Measurements from ENCODE around the gene ZC3H4.
"Not testable (repeated sequence)": the region's sequence is repeated elsewhere in the genome, so short reads cannot be mapped to it uniquely, and the experiment has no call there.

The ZC3H4 gene

GRCh38 chr19:47109177-47109540 lies 4.4 kb downstream of the ZC3H4 start:
- Histone ChIP-seq H3K27me3 (ENCODE audit: control insufficient read depth in 5 of 5, insufficient read depth in 4 of 5, low read length in 5 of 5) (no peaks in the 10 kb centered on the region), H3K36me3 (ENCODE audit: control insufficient read depth in 5 of 5, insufficient read depth in 5 of 5, low read length in 5 of 5) (peaks cover 0 to 8% (median 0%) of the 10 kb centered on the region in 5 donors), H3K4me1 (ENCODE audit: control insufficient read depth in 5 of 5, insufficient read depth in 5 of 5, low read length in 5 of 5) (peaks cover 13 to 58% (median 53%) of the 10 kb centered on the region in 5 donors), H3K9ac (ENCODE audit: low read length in 5 of 5) (peak overlapping the region in 1 of 5 donors; percentile 27), H3K27ac (ENCODE audit: low read depth, low read length) (peak overlapping the region; percentile 100), H3K9me3 (ENCODE audit: control insufficient read depth in 5 of 5, low read length in 5 of 5) (no peaks in the 10 kb centered on the region), H3K4me3 (ENCODE audit: low read depth in 1 of 5, low read length in 5 of 5) (peak overlapping the region in 4 of 5 donors; percentile 90 to 96 (median 94))

- Histone ChIP-seq H3K4me1 (ENCODE audit: control insufficient read depth in 5 of 5, insufficient read depth in 5 of 5, low read length in 5 of 5) (peaks cover 9 to 54% (median 47%) of the 10 kb centered on the region in 5 donors), H3K27ac (ENCODE audit: low read depth, low read length) (peak overlapping the region; percentile 39), H3K27me3 (ENCODE audit: control insufficient read depth in 5 of 5, insufficient read depth in 4 of 5, low read length in 5 of 5) (no peaks in the 10 kb centered on the region), H3K36me3 (ENCODE audit: control insufficient read depth in 5 of 5, insufficient read depth in 5 of 5, low read length in 5 of 5) (peaks cover 0 to 8% (median 0%) of the 10 kb centered on the region in 5 donors), H3K4me3 (ENCODE audit: low read depth in 1 of 5, low read length in 5 of 5) (no peak overlapping the region), H3K9ac (ENCODE audit: low read length in 5 of 5) (no peak overlapping the region), H3K9me3 (ENCODE audit: control insufficient read depth in 5 of 5, low read length in 5 of 5) (no peaks in the 10 kb centered on the region)
Observed at GRCh38 chr19:47107953-47108746, 5.4 kb downstream of the ZC3H4 start.

- H3K27me3 ChIP-seq (ENCODE audit: control insufficient read depth in 5 of 5, insufficient read depth in 4 of 5, low read length in 5 of 5): no peaks in the 10 kb centered on the region
- H3K36me3 ChIP-seq (ENCODE audit: control insufficient read depth in 5 of 5, insufficient read depth in 5 of 5, low read length in 5 of 5): peaks cover 0 to 8% (median 0%) of the 10 kb centered on the region in 5 donors
- no peak overlapping the region for H3K9ac ChIP-seq (ENCODE audit: low read length in 5 of 5)
- peaks cover 8 to 58% (median 54%) of the 10 kb centered on the region in 5 donors for H3K4me1 ChIP-seq (ENCODE audit: control insufficient read depth in 5 of 5, insufficient read depth in 5 of 5, low read length in 5 of 5)
- no peaks in the 10 kb centered on the region for H3K9me3 ChIP-seq (ENCODE audit: control insufficient read depth in 5 of 5, low read length in 5 of 5)
- peak overlapping the region; percentile 18 for H3K27ac ChIP-seq (ENCODE audit: low read depth, low read length)
- no peak overlapping the region for H3K4me3 ChIP-seq (ENCODE audit: low read depth in 1 of 5, low read length in 5 of 5)
Observed at GRCh38 chr19:47107202-47107952, 6.2 kb downstream of the ZC3H4 start.

DNA sequence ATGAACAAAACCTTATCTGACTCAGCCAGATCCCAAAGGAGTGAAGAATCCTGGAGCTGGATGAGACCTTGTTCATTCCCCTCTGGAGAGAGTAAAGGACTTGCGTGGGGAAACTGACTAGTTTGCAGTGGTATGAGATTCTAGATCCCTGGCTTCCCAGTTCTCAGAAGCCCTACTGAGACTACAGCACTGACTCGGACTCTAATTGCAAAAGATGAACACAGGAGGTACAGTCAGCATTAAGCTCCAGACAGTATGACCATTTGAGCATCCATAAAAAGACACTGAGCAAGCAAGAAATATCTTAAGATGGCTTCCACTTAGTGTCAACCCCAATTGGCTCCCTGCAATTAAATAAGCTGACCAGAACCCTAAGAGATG lies 6.8 kb downstream of the ZC3H4 start:
- Histone ChIP-seq H3K4me3 (ENCODE audit: low read depth in 1 of 5, low read length in 5 of 5) (no peak overlapping the region), H3K27ac (ENCODE audit: low read depth, low read length) (peak overlapping the region; percentile 55), H3K27me3 (ENCODE audit: control insufficient read depth in 5 of 5, insufficient read depth in 4 of 5, low read length in 5 of 5) (no peaks in the 10 kb centered on the region), H3K9me3 (ENCODE audit: control insufficient read depth in 5 of 5, low read length in 5 of 5) (no peaks in the 10 kb centered on the region), H3K9ac (ENCODE audit: low read length in 5 of 5) (peak overlapping the region in 1 of 5 donors; percentile 44), H3K36me3 (ENCODE audit: control insufficient read depth in 5 of 5, insufficient read depth in 5 of 5, low read length in 5 of 5) (peaks cover 0 to 8% (median 0%) of the 10 kb centered on the region in 5 donors), H3K4me1 (ENCODE audit: control insufficient read depth in 5 of 5, insufficient read depth in 5 of 5, low read length in 5 of 5) (peaks cover 8 to 63% (median 60%) of the 10 kb centered on the region in 5 donors)

- peaks cover 8 to 59% (median 57%) of the 10 kb centered on the region in 5 donors for H3K4me1 ChIP-seq (ENCODE audit: control insufficient read depth in 5 of 5, insufficient read depth in 5 of 5, low read length in 5 of 5)
- no peaks in the 10 kb centered on the region for H3K27me3 ChIP-seq (ENCODE audit: control insufficient read depth in 5 of 5, insufficient read depth in 4 of 5, low read length in 5 of 5)
- H3K4me3 ChIP-seq (ENCODE audit: low read depth in 1 of 5, low read length in 5 of 5): no peak overlapping the region
- H3K27ac ChIP-seq (ENCODE audit: low read depth, low read length): peak overlapping the region; percentile 55
- peaks cover 0 to 8% (median 0%) of the 10 kb centered on the region in 5 donors for H3K36me3 ChIP-seq (ENCODE audit: control insufficient read depth in 5 of 5, insufficient read depth in 5 of 5, low read length in 5 of 5)
- no peaks in the 10 kb centered on the region for H3K9me3 ChIP-seq (ENCODE audit: control insufficient read depth in 5 of 5, low read length in 5 of 5)
- no peak overlapping the region for H3K9ac ChIP-seq (ENCODE audit: low read length in 5 of 5)
Observed at GRCh38 chr19:47105874-47106273, 7.7 kb downstream of the ZC3H4 start.

GRCh38 chr19:47104680-47105079 lies 8.9 kb downstream of the ZC3H4 start:
- no peaks in the 10 kb centered on the region for H3K9me3 ChIP-seq (ENCODE audit: control insufficient read depth in 5 of 5, low read length in 5 of 5)
- H3K27me3 ChIP-seq (ENCODE audit: control insufficient read depth in 5 of 5, insufficient read depth in 4 of 5, low read length in 5 of 5): no peaks in the 10 kb centered on the region
- no peak overlapping the region for H3K4me3 ChIP-seq (ENCODE audit: low read depth in 1 of 5, low read length in 5 of 5)
- H3K27ac ChIP-seq (ENCODE audit: low read depth, low read length): no peak overlapping the region
- H3K9ac ChIP-seq (ENCODE audit: low read length in 5 of 5): peak overlapping the region in 1 of 5 donors; percentile 44
- peaks cover 0 to 8% (median 0%) of the 10 kb centered on the region in 5 donors for H3K36me3 ChIP-seq (ENCODE audit: control insufficient read depth in 5 of 5, insufficient read depth in 5 of 5, low read length in 5 of 5)
- peaks cover 8 to 47% (median 45%) of the 10 kb centered on the region in 5 donors for H3K4me1 ChIP-seq (ENCODE audit: control insufficient read depth in 5 of 5, insufficient read depth in 5 of 5, low read length in 5 of 5)

DNA sequence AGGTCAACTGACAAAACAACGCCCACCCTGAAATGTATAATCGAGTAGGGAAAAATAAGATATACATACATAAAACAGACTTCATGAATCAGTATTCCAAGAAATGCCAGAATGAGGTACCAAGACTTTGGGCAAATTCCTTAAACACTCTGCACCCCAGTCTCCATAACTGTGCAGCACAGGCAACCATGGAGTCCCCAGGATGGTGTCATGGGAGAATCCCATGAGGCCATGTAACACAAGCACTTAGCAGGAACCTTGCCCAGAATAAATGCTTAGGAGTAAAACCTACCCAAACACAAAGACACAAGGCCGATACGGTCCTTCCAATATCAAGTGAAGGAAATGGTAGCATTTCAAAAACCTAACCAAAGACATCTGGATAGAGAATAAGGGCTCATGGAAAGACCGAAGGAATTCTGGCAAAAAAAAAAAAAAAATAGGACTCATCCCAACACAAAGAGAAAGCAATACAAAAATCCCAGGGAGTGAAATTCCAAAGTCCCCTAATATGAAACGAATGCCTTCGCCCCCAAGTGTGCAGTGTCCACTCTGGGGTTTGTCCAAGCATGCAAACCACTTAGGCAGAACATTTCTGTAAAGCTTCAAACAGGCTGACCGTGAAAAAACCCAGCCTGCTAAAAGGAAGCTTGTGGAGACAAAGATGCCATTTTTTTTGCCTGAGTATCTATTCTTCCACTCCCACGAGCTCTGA lies 11.1 kb downstream of the ZC3H4 start:
- Histone ChIP-seq H3K4me3 (ENCODE audit: low read depth in 1 of 5, low read length in 5 of 5) (no peak overlapping the region), H3K9ac (ENCODE audit: low read length in 5 of 5) (peak overlapping the region in 1 of 5 donors; percentile 50), H3K36me3 (ENCODE audit: control insufficient read depth in 5 of 5, insufficient read depth in 5 of 5, low read length in 5 of 5) (peaks cover 0 to 8% (median 0%) of the 10 kb centered on the region in 5 donors), H3K9me3 (ENCODE audit: control insufficient read depth in 5 of 5, low read length in 5 of 5) (no peaks in the 10 kb centered on the region), H3K4me1 (ENCODE audit: control insufficient read depth in 5 of 5, insufficient read depth in 5 of 5, low read length in 5 of 5) (peaks cover 9 to 54% (median 44%) of the 10 kb centered on the region in 5 donors), H3K27me3 (ENCODE audit: control insufficient read depth in 5 of 5, insufficient read depth in 4 of 5, low read length in 5 of 5) (no peaks in the 10 kb centered on the region), H3K27ac (ENCODE audit: low read depth, low read length) (no peak overlapping the region)

DNA sequence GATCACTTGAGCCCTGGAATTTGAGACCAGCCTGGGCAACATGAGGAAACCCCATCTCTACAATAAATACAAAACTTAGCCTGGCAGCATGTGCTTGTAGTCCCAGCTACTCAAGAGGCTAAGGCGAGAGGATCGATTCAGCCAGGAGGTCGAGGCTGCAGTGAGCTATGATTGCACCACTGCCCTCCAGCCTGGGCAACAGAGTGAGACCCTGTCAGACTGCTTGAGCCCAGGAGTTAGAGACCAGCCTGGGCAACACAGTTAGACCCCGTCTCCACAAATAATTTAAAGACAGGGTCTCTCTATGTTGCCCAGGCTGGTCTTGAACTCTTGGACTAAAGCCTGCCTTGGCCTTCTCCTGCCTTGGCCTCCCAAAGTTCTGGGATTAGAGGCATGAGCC lies 12.5 kb downstream of the ZC3H4 start:
- not testable (repeated sequence) for H3K27ac ChIP-seq (ENCODE audit: low read depth, low read length); H3K4me3 ChIP-seq (ENCODE audit: low read depth in 1 of 5, low read length in 5 of 5)
- peaks cover 5 to 54% (median 40%) of the 10 kb centered on the region in 5 donors for H3K4me1 ChIP-seq (ENCODE audit: control insufficient read depth in 5 of 5, insufficient read depth in 5 of 5, low read length in 5 of 5)

DNA sequence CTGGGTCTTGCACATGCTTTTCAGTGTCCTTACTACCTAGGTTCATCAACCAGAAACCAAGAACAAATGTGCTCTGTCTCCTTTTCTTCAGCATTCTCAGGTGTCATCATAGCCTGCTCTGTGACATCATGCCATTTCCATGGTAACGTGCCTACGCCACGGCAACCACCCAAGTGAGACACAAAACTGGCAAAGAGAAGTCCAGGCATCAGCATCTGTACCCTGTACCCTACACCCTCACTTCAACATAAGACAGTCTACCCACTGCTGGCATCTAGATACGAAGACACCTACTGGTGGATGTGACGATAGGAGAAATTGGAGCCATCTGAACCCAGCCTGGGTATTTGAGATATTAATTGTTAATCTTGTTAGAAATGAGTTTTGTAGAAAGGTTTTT lies 13.3 kb downstream of the ZC3H4 start:
- Histone ChIP-seq H3K27me3 (ENCODE audit: control insufficient read depth in 5 of 5, insufficient read depth in 4 of 5, low read length in 5 of 5) (no peaks in the 10 kb centered on the region), H3K4me3 (ENCODE audit: low read depth in 1 of 5, low read length in 5 of 5) (no peak overlapping the region), H3K9ac (ENCODE audit: low read length in 5 of 5) (no peak overlapping the region), H3K36me3 (ENCODE audit: control insufficient read depth in 5 of 5, insufficient read depth in 5 of 5, low read length in 5 of 5) (peaks cover 0 to 9% (median 0%) of the 10 kb centered on the region in 5 donors), H3K27ac (ENCODE audit: low read depth, low read length) (no peak overlapping the region), H3K9me3 (ENCODE audit: control insufficient read depth in 5 of 5, low read length in 5 of 5) (no peaks in the 10 kb centered on the region), H3K4me1 (ENCODE audit: control insufficient read depth in 5 of 5, insufficient read depth in 5 of 5, low read length in 5 of 5) (peaks cover 5 to 52% (median 42%) of the 10 kb centered on the region in 5 donors)

More for the DNA sequence above, 12.5 kb downstream of the ZC3H4 start:
- H3K27me3 ChIP-seq (ENCODE audit: control insufficient read depth in 5 of 5, insufficient read depth in 4 of 5, low read length in 5 of 5); H3K36me3 ChIP-seq (ENCODE audit: control insufficient read depth in 5 of 5, insufficient read depth in 5 of 5, low read length in 5 of 5); H3K9ac ChIP-seq (ENCODE audit: low read length in 5 of 5); H3K9me3 ChIP-seq (ENCODE audit: control insufficient read depth in 5 of 5, low read length in 5 of 5): not testable (repeated sequence)

Data from subcutaneous abdominal adipose tissue (tissue), 5 donors.